GM12872 (cell line): ENCODE results near the gene PLA2G5.

Experiments
- TF ChIP-seq, protein P1 (sequence below): IDR thresholded peaks from 3 replicates; pipeline ENCODE4 v1.5.1; 2011; ENCODE audit warnings: low read depth, mild to moderate bottlenecking, low read length, moderate library complexity; ENCODE audit not compliant: insufficient read depth

PLA2G5 gene

DNA sequence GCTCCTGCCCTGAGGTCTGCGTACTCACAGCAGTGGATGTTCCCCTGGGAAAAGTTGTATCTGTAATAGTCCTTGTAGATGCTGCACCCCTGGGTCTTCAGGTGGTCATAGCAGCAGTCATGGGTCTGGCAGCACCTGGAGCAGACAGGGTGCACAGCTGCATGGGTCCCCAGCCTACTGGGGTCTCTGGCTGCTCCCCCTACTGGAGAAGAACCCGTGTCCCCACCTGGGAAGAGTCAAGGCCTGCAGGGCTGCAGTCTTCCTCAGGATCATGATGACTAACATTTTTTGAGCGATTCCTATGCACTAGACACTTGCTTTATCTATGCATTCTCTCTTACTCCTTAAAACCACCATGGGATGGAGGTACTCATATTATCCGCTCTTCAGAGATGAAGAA, 45.5 kb downstream of the PLA2G5 start:
- TF ChIP-seq, protein P1, sequence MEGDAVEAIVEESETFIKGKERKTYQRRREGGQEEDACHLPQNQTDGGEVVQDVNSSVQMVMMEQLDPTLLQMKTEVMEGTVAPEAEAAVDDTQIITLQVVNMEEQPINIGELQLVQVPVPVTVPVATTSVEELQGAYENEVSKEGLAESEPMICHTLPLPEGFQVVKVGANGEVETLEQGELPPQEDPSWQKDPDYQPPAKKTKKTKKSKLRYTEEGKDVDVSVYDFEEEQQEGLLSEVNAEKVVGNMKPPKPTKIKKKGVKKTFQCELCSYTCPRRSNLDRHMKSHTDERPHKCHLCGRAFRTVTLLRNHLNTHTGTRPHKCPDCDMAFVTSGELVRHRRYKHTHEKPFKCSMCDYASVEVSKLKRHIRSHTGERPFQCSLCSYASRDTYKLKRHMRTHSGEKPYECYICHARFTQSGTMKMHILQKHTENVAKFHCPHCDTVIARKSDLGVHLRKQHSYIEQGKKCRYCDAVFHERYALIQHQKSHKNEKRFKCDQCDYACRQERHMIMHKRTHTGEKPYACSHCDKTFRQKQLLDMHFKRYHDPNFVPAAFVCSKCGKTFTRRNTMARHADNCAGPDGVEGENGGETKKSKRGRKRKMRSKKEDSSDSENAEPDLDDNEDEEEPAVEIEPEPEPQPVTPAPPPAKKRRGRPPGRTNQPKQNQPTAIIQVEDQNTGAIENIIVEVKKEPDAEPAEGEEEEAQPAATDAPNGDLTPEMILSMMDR, result peak; percentile 19; the same call in 1 of the 3 replicates

DNA sequence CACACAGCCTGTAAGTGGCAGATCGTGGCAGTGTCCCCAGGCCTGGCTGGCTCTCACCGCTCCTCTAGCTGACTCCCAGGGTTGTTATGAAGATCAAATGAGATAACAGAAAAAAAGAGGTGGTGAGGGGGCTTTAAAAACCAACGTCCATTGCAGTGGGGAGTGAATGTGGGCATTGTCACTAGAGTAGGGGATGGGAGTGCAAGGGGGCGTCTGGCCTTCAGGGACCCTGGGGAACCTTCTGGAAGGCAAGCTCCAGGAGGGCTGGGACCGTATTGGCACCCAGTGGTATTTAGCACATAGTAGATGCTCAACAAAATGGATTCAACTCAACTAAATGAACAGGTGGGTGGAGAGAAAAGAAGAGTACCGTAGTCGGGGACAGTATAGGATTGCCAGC, 45.9 kb downstream of the PLA2G5 start:
- TF ChIP-seq, protein P1, result no peak

DNA sequence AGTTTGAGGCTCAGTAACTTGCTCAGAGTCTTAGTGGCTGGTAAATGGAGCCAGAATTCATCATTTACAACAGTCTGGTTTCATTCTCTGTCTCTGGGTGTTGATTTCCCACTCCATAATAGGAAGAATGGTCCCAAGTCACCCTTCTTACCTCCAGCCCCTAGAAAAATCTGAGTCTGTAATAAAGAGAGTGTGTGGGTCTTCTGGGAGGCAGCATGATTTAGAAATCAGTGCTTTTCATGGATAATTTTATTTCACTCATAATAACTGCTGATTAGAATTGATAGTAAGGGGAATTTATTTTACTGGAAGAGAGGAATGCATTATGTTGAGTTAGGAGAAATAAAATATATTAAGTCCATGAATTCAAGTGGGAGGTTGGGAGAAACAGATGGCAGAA, 47.2 kb downstream of the PLA2G5 start:
- TF ChIP-seq, protein P1, result no peak

DNA sequence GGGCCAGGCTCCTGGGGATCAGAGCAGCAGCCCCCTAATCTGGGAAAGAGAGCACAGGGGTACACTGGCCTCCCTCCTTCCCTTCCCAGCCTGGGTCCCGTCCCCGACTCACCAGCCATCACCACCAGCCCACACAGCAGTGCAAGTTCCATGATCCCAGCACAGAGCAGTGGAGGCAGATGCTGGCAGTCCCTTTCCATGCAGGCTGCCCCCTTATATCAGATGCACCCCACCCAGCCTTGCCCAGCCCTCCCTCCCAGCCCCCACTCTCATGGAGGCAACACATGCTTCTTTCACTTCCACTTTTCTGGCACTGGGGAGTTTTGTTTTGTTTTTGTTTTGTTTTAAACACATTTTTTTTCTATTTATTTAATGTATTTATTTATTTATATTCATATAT, 49.4 kb downstream of the PLA2G5 start, which contains the start of gene PLA2G2D:
Gene PLA2G2D, minus strand, starts transcription at position 190 of the 400 bp plus-strand sequence. Its CDS starts 38 bp downstream, at position 152.
- TF ChIP-seq, protein P1, result no peak

DNA sequence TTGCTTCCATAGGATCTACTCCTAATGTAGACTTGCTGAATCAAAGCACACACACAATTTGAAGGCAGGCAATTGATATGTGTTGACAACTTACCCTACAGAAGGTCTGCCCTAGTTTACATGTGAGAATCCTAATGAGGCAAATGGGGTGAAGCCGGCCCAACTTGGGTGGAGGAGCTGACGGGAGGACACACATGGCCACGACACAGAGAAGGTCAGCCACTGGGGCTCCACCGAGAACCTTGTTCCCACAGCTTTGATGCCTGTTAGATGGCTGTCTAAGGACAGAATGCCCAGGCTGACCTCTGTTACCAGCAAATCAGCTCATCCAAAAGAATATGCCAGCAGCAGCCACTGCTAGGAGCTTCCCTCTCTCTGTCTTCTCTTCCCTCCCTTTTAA, 50.8 kb downstream of the PLA2G5 start:
- TF ChIP-seq, protein P1, result no peak

DNA sequence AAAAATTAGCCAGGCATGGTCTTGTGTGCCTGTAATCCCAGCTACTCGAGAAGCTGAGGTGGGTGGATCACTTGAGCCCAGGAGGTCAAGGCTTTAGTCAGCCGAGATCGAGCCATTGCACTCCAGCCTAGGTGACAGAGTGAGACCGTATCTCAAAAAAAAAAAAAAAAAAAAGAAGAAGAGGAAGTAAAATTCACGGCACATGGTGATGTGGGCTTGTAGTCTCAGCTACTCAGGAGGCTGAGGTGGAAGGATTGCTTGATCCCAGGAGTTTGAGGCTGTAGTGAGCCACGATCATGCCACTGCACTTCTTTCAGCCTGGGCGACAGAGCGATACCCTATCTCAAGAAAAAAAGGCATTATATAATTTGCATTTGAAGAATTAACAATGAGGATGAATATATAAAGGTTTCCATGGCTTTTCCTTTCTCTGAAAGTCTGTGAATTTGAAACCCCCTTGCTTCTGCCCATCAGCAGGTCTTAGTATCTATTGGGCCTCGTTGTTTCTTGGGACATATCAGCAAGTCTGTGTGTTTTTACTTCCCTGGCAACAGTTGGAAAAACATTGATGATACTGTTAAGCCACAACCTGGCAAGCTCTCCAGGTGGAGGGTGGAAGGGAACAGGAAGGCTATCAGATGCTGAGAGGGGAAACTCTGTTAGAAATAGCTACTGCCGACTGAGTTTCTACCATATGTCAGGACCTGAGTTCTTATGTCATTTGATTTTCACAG, 53.9 kb downstream of the PLA2G5 start:
- TF ChIP-seq, protein P1, result no peak

DNA sequence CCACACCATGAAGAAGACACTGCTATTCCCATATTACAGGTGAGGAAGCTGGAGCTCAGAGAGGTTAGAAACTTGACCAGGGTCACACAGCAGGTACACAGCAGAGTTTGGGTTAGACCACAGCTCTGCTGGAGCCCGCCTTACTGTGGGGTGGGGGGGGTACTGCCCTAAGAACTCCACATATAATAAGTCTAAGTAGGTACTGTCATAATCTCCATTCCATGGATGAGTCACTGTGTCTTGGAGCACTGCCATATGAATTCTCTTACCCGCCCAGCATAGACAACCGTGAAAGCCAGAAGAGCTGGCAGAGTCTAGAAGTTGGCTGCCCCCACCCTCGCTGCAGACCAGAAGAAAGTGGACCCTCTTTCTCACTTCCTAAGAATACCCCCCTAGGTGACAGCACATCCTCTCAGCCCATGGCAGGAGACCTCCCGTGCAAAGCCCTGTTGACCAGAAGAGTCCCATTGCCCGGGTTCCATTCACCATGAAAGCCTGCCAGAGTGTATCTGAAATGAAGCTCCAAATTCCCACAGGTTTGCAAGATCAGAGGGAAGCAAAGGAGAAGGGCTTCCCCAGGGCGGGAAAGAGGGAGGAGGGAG, 54.6 kb downstream of the PLA2G5 start:
- TF ChIP-seq, protein P1, result no peak
